Large intestine (tissue), 3 donors: Measurements from ENCODE around the gene PARVG. TPM values are rescaled to one million over a fixed set of nuclear protein-coding genes. Genes with fewer than 3 reads are reported as not detected.
"Not testable (repeated sequence)": the region's sequence is repeated elsewhere in the genome, so short reads cannot be mapped to it uniquely, and the experiment has no call there.

ENCODE experiments used
- DNase-seq, 2 donors: peaks; one replicate each; pipeline versions ENCODE4 v3.0.0 to v3.0.0-alpha.2; 2013
- H3K27ac ChIP-seq: one replicate; pipeline ENCODE4 v1.5.1; 2013; ENCODE audit warnings: low read length
- H3K27me3 ChIP-seq: 2 replicates; pipeline ENCODE4 v1.6.1; 2013; ENCODE audit warnings: low read length; ENCODE audit not compliant: control insufficient read depth, insufficient read depth
- H3K36me3 ChIP-seq: 2 replicates; pipeline ENCODE4 v1.6.1; 2013; ENCODE audit warnings: low read length; ENCODE audit not compliant: control insufficient read depth, insufficient read depth
- H3K4me1 ChIP-seq: one replicate; pipeline ENCODE4 v1.6.1; 2013; ENCODE audit warnings: low read length; ENCODE audit not compliant: control insufficient read depth, insufficient read depth
- H3K4me3 ChIP-seq: one replicate; pipeline ENCODE4 v1.5.1; 2013; ENCODE audit warnings: low read length
- H3K9me3 ChIP-seq: one replicate; pipeline ENCODE4 v1.6.1; 2013; ENCODE audit warnings: mild to moderate bottlenecking, low read depth, low read length, moderate library complexity; ENCODE audit not compliant: control insufficient read depth
- WGBS: methylation state at CpG from one replicate; pipeline ENCODE4 v1.1.5; 2013; ENCODE audit warnings: low lambda C conversion rate; ENCODE audit not compliant: insufficient coverage; 5-methylcytosine and 5-hydroxymethylcytosine counted together
- polyA plus RNA-seq: library from polyadenylated mRNA; unstranded; fragments of 120-200 nt; gene quantifications from one replicate; pipeline ENCODE4 v1.2.1, GENCODE V29; 2013

The PARVG gene
- polyA plus RNA-seq, 1 donor: 6.7 TPM

GRCh38 chr22:44220727-44221680 lies 40.3 kb downstream of the PARVG start:
- no peaks in the 10 kb centered on the region for H3K9me3 ChIP-seq
- H3K4me1 ChIP-seq: no peaks in the 10 kb centered on the region
- H3K27me3 ChIP-seq: no peaks in the 10 kb centered on the region
- no peak overlapping the region for H3K4me3 ChIP-seq
- DNase-seq: no peak
- no peaks in the 10 kb centered on the region for H3K36me3 ChIP-seq
- H3K27ac ChIP-seq: no peak overlapping the region
- WGBS: no CpG with 5 or more reads among the region's 23 CpGs

- Histone ChIP-seq H3K36me3 (no peaks in the 10 kb centered on the region), H3K27ac (no peak overlapping the region), H3K9me3 (no peaks in the 10 kb centered on the region), H3K4me3 (no peak overlapping the region), H3K4me1 (no peaks in the 10 kb centered on the region), H3K27me3 (no peaks in the 10 kb centered on the region)
- no peak for DNase-seq
- no CpG with 5 or more reads among the region's 11 CpGs for WGBS
These were observed 41.2 kb downstream of the PARVG start for GRCh38 chr22:44221710-44222475.

GRCh38 chr22:44224166-44224565 lies 43.4 kb downstream of the PARVG start:
- H3K9me3 ChIP-seq: no peaks in the 10 kb centered on the region
- 80% methylated on average over 1 of the region's 12 CpGs for WGBS
- H3K4me1 ChIP-seq: no peaks in the 10 kb centered on the region
- H3K27ac ChIP-seq: no peak overlapping the region
- DNase-seq: no peak
- H3K4me3 ChIP-seq: no peak overlapping the region
- no peaks in the 10 kb centered on the region for H3K27me3 ChIP-seq
- H3K36me3 ChIP-seq: no peaks in the 10 kb centered on the region

- Histone ChIP-seq H3K4me3 (no peak overlapping the region), H3K9me3 (no peaks in the 10 kb centered on the region), H3K36me3 (no peaks in the 10 kb centered on the region), H3K4me1 (no peaks in the 10 kb centered on the region), H3K27ac (no peak overlapping the region), H3K27me3 (no peaks in the 10 kb centered on the region)
- no peak for DNase-seq
- 32% methylated on average over 3 of the region's 11 CpGs for WGBS
These were observed 44.5 kb downstream of the PARVG start for GRCh38 chr22:44225091-44225689.

- Histone ChIP-seq H3K9me3 (no peaks in the 10 kb centered on the region), H3K27me3 (no peaks in the 10 kb centered on the region), H3K4me1 (no peaks in the 10 kb centered on the region), H3K27ac (no peak overlapping the region), H3K36me3 (no peaks in the 10 kb centered on the region), H3K4me3 (no peak overlapping the region)
- DNase-seq: no peak
- 80% methylated on average over 1 of the region's 8 CpGs for WGBS
These were observed 45.1 kb downstream of the PARVG start for GRCh38 chr22:44225812-44226211.

- no peak for DNase-seq
- H3K4me1 ChIP-seq: no peaks in the 10 kb centered on the region
- WGBS: no CpG with 5 or more reads among the region's 3 CpGs
- H3K27ac ChIP-seq: no peak overlapping the region
- H3K9me3 ChIP-seq: no peaks in the 10 kb centered on the region
- no peak overlapping the region for H3K4me3 ChIP-seq
- H3K27me3 ChIP-seq: no peaks in the 10 kb centered on the region
- H3K36me3 ChIP-seq: no peaks in the 10 kb centered on the region
These were observed 48.6 kb downstream of the PARVG start for GRCh38 chr22:44229331-44229730.

- Histone ChIP-seq H3K27ac (no peak overlapping the region), H3K27me3 (no peaks in the 10 kb centered on the region), H3K4me3 (no peak overlapping the region), H3K9me3 (no peaks in the 10 kb centered on the region), H3K4me1 (no peaks in the 10 kb centered on the region), H3K36me3 (no peaks in the 10 kb centered on the region)
- no peak for DNase-seq
- WGBS: no CpG with 5 or more reads among the region's 2 CpGs
These were observed 49.1 kb downstream of the PARVG start for GRCh38 chr22:44229809-44230208.

- DNase-seq: no peak
- H3K4me1 ChIP-seq: no peaks in the 10 kb centered on the region
- H3K9me3 ChIP-seq: no peaks in the 10 kb centered on the region
- no peak overlapping the region for H3K27ac ChIP-seq
- no peak overlapping the region for H3K4me3 ChIP-seq
- H3K36me3 ChIP-seq: no peaks in the 10 kb centered on the region
- H3K27me3 ChIP-seq: no peaks in the 10 kb centered on the region
- WGBS: no CpG with 5 or more reads among the region's 4 CpGs
These were observed 50.5 kb downstream of the PARVG start for GRCh38 chr22:44231233-44231632.

- H3K4me3 ChIP-seq, H3K36me3 ChIP-seq, DNase-seq, H3K4me1 ChIP-seq, H3K9me3 ChIP-seq, H3K27me3 ChIP-seq, H3K27ac ChIP-seq: not testable (repeated sequence)
- 83% methylated on average over 2 of the region's 12 CpGs for WGBS
These were observed 53.6 kb downstream of the PARVG start for GRCh38 chr22:44234372-44234771.

GRCh38 chr22:44237290-44237689 lies 56.6 kb downstream of the PARVG start:
- Histone ChIP-seq H3K36me3 (no peaks in the 10 kb centered on the region), H3K4me1 (no peaks in the 10 kb centered on the region), H3K27me3 (no peaks in the 10 kb centered on the region)

More at GRCh38 chr22:44237290-44237689, 56.6 kb downstream of the PARVG start:
- H3K27ac ChIP-seq: no peak overlapping the region
- no peak overlapping the region for H3K4me3 ChIP-seq
- no peaks in the 10 kb centered on the region for H3K9me3 ChIP-seq
- DNase-seq: no peak
